Activated CD4-positive, alpha-beta T cell treated with anti-CD3 and anti-CD28 coated beads for 1 hour (primary cell): ENCODE data around the gene RPS6KB2.
"Not testable (repeated sequence)": the region's sequence is repeated elsewhere in the genome, so short reads cannot be mapped to it uniquely, and the experiment has no call there.

Experiments
- DNase-seq: peaks from one replicate; pipeline ENCODE4 v3.0.0-alpha.2; 2020

The RPS6KB2 gene

DNA sequence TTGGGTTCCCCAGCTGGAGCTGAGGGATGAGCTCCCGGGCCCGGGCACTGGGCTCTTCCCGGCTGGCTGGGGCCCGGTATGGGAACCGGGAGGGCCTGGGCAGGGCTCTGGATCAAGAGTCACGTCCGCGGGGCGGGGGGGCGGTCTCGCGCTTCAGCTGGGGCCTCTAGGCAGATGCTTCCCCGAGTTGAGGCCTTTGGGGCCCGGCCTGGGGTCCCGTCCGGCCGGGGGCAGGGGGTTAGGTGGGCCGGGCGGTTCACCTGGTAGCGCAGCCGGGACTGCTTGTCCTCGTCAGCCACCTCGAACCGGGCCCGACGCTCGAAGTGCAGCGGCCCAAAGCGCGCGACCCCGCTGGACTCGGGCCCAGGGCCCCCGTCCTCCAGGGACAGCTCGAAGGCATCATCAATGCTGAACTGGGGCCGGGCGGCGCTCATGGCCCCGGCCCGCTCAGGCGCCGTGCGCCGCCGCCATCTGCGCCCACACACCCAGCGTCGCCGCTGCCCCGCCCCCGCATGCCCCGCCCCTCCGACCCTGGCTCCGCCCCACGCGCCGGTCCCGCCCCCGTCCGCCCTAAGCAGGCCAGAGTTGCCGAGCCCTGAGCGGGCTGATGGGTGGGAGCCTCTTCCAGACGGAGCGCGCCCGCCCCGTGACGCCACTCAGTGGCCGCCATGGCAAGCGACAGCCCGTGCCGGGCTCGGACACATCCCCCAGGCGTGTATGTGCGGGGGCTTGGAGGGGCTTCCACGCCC is 40.6 kb downstream of the RPS6KB2 start, which contains the start of gene TMEM134:
Gene TMEM134, minus strand, starts transcription at position 493 of the 749 bp plus-strand sequence. Its CDS starts 59 bp downstream, at position 434.
- DNase-seq, result peak; percentile 89

GRCh38 chr11:67469508-67469811 is 41.2 kb downstream of the RPS6KB2 start:
- no peak for DNase-seq

DNA sequence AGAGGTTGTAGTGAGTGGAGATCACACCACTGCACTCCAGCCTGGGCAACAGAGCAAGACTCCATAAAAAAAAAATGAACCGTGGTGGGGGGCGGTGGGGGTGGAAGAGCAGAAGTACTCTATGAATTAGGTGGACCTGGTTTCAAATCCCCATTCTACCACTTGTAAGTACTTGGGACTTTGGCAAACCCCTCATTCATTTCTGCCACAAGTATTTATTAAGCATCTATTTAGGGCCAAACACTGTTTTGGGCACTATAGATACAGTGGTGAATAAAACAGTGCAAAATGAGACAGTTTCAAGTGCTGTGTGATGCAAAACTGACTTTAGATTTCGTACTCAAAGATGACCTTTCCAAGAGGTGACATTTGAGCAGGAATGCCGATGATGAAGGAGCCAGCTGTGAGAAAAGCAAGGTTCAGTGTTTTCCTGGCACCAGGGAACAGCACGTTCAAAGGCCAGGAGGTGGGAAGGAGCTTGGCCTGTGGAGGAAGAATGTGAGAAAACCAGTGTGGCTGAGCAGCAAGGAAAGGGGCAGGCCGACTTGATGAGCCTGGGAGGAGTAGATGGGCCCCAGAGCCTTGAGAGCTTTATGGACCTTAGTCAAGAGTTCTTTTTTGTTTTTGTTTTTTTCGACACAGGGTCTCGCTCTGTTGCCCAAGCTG is 42.2 kb downstream of the RPS6KB2 start:
- DNase-seq, result no peak

- DNase-seq, result no peak
Measured at GRCh38 chr11:67472882-67473281, 44.6 kb downstream of the RPS6KB2 start.

- DNase-seq, result not testable (repeated sequence)
Measured at GRCh38 chr11:67476692-67477091, 48.4 kb downstream of the RPS6KB2 start.

DNA sequence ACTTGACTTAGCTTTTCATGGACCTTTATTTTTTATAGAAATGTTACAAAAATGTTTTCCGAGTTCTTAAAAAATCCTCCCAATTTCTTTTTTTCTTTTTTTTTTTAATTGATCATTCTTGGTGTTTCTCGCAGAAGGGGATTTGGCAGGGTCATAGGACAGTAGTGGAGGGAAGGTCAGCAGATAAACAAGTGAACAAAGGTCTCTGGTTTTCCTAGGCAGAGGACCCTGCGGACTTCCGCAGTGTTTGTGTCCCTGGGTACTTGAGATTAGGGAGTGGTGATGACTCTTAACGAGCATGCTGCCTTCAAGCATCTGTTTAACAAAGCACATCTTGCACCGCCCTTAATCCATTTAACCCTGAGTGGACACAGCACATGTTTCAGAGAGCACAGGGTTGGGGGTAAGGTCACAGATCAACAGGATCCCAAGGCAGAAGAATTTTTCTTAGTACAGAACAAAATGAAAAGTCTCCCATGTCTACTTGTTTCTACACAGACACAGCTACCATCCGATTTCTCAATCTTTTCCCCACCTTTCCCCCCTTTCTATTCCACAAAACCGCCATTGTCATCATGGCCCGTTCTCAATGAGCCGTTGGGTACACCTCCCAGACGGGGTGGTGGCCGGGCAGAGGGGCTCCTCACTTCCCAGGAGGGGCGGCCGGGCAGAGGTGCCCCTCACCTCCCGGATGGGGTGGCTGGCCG is 49.2 kb downstream of the RPS6KB2 start:
- not testable (repeated sequence) for DNase-seq

DNA sequence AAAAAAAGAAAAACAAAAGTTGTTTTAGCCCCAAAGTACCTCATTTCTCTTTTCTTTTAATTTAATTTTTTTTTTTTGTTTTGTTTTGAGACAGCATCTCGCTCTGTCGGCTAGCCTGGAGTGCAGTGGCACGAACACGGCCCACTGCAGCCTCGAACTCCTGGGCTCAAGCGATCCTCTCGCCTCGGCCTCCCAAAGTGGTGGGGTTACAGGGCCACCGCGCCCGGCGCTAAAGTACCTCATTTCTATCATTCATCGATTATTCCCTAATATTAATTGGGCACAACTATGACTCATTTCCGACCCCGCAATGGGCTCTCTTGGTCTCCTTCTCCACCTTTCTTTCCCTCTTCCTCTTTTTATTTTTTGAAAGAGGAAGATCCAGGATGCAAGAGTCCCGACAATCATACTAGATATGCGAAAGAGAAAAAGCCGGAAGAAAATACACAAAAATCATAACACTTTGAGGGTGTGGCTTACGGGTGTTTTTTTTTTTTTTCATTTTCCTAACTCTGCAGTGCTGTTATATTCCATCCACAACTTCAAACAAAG is 54.1 kb downstream of the RPS6KB2 start:
- no peak for DNase-seq

- peak; percentile 92 for DNase-seq
Measured at GRCh38 chr11:67482827-67483798, 54.8 kb downstream of the RPS6KB2 start, which contains the start of gene AIP. Gene AIP, plus strand, starts transcription at chr11:67483026. Its CDS starts 133 bp downstream, at chr11:67483159.

DNA sequence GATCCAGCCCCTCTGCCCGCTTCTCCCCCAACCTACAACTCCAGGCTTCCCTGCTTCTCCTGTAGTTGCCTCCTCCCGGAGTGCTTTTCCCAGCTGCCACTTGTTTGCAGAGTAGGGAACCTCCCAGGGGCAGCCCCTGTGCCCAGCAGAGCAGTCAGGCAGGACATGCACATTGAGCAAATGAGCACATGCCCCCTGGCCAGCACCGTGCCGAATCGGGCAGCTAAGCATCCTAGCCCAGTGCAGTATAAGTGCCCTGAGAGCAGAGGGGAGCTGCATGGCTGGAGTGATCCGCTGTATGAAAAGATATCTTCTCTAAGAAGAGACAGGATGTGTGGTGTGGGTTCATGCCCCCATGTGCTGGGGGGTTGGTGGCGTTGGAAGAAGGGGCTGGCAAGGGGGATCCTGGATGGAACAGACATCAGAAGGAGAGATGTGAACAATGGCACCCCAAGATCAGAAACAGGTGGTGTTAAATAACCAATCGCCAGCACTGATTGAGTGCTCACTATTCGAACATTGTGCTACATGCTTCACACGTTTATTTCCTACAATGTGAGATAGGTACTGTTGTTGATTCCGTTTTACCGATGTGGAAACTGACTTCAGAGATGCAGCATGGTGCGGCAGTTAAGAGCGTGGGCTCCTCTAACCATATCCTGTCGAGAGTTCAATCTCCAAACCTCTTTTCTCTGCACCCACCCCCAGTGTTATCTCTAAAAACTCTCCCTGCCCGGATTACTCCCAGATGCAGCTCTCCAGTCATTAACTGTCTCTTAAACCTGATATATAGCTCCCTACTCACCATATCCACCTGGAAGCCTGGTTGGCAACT is 55.8 kb downstream of the RPS6KB2 start:
- DNase-seq, result no peak

GRCh38 chr11:67484847-67485311 is 56.6 kb downstream of the RPS6KB2 start:
- DNase-seq, result peak; percentile 39
